SHP77 (cell line): ENCODE results near the gene CASK.
"Not testable (repeated sequence)": the region's sequence is repeated elsewhere in the genome, so short reads cannot be mapped to it uniquely, and the experiment has no call there.

Source experiments
- DNase-seq, 2 experiments: peaks; one replicate each; lab custom pipeline; 2025; lab: John Stamatoyannopoulos, UW

CASK gene

DNA sequence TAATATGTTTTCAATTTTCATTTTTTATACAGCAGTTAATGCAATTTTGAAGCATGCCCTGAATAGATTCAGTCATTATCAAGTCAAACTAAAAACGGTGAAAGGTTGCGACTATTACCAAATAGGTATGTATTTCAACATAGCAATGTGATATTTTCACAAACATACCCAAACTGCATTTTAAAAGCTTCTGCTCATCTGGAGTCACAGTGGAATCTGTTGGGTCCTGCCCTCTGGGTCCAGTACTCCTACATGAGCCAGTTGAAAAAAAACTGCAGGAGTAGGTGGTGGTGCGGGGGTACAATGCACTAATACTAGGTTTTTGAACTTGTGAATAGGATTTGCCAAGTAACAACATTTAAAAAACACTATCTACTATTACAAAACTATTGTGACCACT lies 233.6 kb downstream of the CASK start:
- DNase-seq, result no peak

DNA sequence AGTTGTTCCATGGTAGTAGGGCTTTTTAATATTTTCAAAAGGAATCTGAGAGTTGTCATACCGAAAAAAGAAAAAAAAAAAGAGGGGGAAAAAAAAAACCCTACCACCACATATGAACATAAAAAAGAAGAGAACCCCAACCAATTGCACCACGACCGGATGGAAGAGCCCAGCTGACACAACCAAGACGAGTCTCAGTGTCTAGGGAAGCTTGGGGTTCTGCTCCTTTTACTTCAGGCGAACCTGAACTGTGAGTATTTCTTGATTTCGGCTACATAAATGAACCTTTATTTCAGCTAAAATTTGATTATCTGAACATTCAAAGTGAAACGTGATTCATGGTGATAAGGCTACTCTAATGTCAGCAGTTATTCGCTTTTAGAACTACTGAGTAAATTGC lies 234.5 kb downstream of the CASK start, which contains the start of gene GPR34:
Gene GPR34 (plus strand): TSS at position 139 of the 400 bp plus-strand sequence. CDS start 6,661 bp downstream, outside the sequence.
- DNase-seq, result no peak

DNA sequence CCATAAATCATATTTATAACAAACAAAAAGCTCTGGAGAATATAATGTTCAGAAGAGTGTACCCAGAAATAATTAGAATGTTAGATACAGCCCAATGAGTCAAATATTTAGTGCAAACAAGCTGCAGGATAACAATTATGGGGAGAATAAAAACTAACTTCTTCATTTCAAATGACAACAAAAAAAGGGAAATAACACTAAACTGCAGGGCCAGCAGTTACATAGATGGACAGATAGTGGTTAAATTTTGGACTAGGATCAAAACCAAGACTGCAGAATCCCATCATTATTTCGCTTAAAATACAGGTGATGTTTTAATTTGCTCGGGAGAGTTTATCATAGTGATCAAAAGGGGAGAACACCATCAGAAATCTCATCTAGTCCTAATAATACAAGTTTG lies 235.2 kb downstream of the CASK start:
- DNase-seq, result no peak

DNA sequence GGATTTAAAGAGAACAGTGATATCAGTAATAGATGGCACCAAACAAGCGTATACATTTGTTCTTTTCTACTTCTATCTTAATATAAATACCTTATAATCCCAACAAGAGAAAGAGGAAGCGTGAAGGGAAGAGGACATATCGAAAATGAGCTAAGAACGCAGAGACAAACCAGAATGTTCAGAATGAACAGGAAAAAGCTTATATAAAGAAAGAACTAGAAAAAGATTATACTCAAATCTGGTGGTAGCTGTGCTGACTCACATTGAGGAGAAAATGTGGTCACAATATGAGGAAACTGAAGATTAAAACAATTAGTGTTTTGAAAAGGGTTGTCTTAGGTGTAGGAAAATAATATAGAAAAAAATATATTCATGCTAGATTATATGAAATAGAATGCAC lies 236.6 kb downstream of the CASK start:
- DNase-seq, result no peak

DNA sequence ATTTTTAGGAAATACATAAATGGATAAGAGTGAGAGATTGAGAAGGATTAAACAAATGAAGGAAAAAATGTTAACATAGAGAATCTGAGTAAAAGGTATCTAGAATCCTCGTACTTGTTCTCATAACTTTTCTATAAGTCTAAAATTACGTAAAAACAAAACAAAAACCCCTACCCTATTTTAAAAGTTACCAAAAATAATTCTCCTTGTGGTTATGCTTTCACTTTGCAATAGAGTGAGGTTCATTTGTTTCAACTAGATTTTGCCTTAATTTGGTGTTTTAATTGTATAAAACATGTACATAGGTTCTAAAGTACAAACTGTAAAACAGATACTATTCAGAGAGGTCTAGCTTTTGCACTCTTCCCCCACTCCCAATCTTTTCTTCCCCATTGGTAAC lies 238.4 kb downstream of the CASK start:
- no peak for DNase-seq

DNA sequence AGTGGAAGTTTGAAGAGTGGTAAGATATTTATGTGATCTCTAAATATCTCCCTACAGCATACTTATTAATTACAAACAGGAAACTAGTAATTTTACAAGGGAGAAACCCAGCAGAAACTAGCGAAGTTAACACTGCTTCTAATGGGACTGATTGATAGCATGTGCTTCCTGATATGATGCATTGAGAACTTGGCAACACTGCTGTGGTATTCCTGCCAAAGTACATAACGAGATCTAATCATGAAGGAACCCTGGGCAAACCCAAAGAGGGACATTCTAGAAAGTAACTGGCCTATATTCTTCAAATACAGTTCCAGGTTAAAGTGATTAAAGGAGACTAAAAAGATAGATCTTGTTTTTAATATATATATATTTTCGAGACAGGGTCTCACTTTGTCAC lies 239.2 kb downstream of the CASK start:
- DNase-seq, result no peak

DNA sequence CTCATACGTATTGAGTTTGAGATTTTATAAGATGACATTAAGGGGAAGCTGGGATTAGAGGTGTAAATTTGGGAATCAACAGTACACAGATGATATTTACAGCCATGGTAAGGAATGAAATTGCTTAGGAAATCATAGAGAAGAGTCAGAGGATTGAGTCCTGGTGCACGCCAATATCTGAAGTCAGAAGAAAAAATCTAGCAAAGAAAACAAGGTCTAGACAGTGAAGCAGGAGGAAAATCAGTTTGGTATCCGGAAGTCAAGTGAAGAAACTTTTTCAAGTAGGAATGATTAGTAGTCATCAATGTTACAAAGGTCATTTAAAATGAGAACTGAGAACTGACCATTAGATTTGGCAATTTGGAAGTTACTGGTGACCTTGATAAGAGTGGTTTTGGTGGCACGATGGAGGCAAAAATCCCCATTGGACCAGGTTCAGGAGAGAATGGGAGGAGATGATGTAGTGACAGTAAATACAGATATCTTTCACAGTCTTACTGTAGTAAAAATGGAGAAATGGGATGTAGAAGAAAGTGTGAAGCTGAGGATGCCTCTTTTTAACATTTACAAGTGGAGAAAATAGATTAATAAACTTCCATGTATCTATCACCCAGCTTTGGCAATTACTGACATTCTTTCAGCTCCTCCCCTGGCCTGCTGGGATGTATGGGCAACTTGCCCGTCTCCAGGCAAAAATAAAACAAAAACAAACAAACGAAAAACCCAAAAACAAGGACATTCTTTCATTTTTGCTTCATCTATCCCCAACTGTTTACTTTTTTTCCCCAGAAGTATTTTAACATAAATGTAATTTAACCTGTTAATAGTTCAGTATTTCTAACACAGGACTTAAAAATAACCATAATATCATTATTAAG lies 245.9 kb downstream of the CASK start:
- DNase-seq, result no peak

DNA sequence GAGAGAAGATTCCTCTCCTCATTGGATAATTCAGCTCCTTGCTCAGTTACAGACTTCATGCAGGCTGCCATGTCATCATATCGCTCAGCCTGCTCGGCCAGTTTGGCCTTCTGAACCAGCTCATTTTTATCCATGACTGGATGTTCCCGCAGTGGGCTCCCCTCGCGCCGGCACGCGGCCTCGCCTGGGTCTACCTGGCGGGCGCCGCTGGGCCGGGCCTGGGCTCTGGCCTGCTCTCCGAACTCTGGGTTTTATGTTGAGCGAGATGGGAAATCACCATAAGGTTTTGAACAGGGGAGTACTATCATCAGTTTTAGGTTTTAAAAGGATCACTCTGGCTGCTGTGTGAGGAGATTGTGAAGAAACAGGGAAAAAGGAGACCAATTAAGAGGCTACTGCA lies 247.0 kb downstream of the CASK start:
- not testable (repeated sequence) for DNase-seq

DNA sequence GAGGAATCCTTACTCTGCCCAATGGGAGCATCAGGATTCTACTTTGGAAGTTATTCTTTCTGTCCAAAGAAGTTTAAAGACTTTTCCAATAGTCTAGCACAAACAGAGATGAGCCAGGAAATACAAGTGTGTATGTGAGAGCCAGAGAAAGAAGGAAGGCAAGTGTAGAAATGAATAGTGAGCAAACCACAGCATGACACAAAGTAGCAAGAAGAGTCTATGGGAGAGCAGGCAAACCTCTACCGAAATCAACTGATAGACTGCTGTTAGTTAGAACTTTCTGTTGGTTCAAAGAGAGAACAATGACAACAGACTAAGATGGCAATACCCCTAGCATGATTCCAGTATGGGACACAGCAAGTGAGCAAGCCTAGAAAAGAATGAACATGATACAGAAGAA lies 250.7 kb downstream of the CASK start:
- no peak for DNase-seq

DNA sequence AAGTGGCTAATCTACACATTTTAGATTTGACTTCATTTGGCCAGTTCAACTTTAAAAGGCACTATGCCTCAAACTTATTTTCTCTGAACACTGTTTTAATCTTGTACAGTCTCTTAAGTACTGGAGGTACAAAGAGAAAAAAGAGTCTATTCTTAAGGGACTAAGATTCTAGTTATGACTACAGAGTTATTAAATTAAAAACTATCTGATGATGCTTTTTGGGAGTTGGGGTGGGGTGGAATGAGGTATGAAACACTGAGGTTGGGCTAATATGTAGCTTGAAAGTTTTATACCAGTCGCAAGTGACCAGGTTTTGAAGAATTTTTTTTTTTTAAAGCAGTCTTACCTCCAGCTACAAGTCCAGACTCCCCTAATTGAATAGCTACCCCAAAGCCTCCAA lies 252.3 kb downstream of the CASK start:
- DNase-seq, result no peak

DNA sequence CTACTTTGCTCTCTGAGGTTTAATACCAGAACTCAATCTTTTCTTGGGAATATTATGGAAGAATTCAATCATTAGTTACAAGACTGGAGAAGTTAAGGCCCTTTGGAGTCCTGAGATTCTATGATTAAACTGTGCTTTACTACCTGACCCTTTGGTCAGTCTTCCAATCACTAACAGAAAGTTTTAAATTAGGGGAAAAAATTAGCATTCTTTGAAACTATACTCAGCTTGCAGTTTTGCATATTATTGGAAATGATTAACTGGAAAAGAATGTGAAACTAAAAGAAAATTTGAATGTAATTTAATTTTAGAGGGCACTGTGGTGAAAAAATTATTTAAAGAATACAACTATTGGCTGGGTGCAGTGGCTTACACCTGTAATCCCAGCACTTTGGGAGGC lies 253.2 kb downstream of the CASK start:
- DNase-seq, result no peak

DNA sequence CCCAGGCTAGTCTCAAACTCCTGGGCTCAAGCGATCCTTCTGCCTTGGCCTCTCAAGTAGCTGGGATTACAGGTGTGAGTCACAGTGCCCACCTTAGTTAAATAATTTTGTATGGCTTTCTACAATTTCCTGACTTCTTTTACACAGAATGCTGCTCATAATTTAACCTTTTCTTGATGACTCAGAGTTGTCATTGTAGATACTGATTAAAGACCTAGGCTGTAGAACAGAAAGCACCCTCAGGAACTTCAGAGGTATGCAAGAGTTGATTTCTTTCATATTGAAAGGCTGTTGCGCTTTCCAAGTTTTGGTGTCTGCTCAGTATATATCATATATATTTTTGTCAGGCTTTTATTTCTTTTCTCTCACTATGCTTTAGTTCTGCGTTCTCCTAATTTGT lies 255.7 kb downstream of the CASK start:
- no peak for DNase-seq

DNA sequence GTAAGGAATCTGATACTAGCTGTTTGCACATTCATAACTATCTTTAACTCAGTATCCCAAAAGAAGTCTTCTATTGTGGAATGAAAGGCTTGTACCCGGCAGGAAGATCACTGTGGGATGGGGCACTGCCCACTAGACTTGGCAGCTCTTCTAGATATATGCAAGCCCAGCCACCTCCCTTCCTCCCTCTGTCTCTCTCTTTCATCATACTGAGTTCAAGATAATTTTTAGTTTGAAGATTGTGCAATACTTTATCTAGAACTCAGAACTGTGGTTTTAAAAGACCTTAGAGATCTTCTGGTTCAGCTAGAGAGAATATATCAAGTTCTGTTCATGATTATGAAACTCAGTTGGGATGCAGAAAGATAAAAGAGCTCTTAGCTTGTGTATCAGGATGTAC lies 257.1 kb downstream of the CASK start:
- DNase-seq, result no peak

DNA sequence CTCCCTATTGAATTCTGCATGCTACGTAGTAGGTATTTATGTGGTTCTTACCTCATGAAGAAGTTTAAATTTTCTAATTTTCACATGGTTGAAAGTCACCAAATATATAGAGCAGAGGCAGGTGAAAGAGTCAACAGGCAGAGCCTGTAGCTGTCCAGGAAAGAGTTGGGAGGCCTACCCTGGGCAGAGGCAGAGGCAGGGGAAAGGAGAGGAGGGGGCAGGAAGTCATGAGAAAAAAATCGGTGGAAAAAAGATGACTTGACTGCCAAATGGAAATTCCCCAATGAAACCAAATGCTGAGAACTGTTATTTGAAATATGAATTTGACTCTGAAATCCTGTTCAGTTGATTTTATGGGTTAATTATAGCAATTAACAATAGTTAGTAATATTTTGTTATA lies 257.7 kb downstream of the CASK start:
- no peak for DNase-seq

DNA sequence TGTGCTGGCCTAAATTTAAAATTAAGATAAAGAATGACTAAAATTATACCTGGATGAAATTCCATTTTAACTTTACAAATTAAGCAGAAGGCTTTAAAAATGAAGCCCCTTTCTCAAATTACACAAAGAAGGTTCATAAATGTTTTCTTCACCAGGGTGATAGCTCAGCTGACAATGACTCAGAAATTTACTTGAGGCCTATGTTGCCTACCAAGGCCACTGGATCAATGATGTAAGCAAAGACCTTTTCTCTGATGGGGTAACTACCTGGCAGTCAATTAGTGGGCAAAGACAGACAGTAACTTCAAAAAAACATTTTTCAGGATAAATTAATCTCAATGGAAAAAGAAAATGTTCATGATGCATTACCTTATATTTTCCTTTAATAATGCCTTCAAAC lies 258.4 kb downstream of the CASK start:
- no peak for DNase-seq

DNA sequence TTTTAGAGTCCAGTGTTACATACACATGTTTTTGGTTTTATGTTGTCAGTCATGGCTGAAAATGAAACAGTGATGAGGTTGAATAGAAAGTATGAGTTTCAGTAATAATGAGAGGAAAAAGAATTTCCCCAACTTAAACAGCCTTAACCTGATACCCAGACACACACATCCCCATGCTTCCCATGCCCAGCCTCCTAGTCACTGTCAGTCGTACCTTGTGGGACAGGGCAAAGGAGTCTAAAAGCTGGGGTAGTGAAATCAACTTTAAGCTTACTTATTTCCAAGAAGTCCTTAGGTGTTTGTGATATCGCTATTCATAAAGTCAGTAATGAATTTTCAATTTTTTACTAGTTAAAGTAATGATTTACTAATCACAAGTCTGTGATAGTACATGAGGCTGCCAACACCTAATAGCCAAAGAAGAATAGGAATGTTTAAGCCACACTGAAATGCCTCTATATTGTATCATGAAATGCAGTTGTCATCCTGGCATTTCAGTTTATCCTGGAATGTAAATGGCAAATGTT lies 258.9 kb downstream of the CASK start:
- no peak for DNase-seq

DNA sequence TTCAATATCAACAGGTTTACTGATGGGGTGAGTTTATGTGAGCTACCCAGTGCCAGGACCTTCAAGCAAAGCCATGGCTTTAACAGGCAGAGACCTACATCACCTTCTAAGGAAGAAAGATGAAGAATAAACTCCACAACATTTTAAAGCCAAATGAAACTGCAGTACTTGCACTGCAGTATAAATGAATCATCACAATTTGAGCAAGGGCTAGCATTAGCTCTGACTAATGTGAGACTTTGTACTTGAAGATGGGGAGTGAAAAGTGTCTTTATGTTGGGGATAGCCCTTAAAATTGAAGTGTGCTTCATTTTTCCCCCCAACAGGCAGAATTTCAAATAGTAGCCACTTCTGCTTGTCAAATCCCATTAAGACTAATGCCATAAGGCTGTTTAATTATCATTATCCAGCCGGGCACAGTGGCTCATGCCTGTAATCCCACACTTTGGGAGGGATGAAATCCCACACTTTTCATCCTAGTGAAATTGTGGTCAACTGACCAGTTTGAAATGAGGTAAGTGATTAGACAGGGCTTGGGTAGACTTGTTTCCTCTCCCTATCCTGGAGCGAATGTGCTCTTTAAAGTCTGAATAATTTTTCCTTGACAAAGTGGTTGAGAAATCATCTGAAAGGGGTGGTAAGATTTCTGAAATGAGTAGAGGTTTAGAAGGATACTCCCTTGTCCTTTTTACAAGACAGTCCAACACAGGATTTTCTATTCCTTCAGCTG lies 261.8 kb downstream of the CASK start:
- no peak for DNase-seq

DNA sequence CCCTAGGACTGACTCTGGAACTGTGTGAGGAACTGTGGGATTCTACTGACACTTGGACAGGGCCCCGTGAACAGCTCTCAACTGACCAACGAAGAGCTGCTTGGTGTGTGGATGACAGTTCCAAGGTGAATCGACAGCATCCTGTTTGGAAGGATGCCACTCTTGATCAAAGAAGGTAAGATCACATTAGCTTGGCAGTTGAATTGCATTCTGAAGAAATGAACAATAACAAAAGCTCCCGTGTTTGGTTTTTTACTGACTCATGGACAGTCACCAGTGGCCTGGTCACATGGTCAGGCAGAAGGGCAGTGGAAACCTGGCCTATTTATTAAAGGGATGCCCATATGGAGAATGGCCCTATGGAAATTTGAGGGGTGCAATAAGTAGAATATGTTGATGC lies 267.7 kb downstream of the CASK start:
- DNase-seq, result no peak

DNA sequence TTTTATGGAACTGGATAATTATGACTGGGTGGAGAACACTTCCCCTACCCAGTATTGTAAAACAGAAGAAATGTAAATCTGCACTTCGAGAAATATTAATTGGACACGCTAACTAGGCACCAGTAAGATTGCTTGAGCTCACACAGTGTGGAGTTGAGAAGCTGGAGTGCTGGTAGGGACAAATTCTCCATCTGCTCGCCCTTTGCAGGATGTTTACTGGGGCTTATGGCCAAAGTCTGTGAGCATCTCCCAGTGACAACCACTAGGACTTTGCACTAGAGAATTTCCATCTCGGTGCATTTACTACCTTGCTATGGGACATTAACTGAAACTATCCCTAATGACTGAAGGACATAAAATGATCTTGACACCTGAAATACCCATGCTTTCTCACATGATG lies 268.3 kb downstream of the CASK start:
- DNase-seq, result no peak

DNA sequence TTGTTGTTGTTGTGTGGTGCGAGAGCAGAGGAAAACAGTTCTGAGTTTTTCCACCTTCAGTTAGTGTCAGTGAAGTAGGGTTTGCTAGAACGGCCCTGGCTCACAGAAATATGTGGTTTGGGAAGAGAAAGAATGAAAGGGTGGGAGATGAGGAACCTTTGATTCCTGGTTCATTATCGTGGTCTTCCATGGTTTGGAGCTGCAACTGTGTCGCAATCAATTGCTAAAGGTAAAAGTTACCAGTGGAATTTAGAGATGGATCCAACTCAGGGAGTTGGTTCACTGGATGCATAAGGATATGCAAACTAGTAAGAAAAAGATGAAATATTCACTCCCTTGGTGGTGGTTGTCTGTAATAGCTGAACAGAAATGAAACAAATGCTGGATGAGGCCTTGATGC lies 270.2 kb downstream of the CASK start:
- no peak for DNase-seq

DNA sequence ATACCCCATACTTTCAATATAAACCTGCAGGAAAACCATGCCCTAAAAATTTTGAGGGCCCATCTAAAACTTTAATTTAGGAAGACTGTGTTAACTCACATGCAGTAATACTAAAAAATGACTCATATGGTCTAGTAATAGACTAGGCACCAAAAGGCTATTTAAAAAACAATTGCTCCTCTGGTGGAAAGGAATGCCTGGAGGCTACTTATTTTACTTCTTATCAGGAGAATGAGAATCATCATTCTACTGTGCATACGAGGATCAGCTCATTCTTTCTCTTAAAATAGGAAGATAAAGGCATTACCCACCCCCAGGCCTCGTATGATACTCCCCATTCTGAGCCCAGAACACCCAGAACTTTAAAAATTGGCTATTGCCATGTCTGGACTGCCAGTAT lies 277.2 kb downstream of the CASK start:
- not testable (repeated sequence) for DNase-seq

DNA sequence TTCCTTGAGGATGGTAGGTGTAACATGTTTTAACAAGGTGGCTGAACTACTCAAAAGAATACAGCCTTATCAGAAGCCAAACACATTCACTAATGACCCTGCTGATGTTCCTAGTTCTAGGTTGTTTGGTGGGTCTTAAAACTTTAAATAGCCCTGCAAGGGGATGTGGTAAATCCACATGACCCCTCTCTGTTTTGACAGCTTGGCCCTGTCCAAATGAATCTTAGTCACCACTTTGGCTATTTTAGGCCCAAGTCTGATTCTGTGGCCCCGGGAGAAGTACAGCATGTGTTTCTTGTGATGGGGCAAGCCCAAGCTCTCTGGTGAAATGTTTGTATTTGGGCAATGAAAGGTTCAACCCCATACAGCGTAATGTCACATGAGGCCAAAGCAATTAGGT lies 289.1 kb downstream of the CASK start:
- DNase-seq, result no peak

DNA sequence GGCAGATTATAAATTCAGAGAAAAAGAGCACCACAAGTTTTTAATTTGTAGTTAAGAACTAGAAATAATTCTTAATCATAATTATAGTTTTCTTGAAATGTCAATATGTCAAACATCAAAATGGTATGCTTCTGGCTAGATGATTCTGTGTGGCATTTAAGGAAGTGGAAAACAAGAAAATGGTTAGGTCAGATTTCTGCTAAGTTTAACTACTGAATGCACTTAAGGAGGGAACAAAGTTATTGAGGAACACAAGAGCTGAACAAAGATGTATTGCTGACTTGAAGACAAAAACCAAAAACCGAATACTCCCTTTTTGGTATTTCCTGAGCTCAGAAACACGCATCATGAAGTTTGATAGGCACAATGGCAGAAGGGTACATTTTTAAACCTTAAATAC lies 293.3 kb downstream of the CASK start:
- DNase-seq, result no peak
